Peyer's patch (tissue), 4 donors: Measurements from ENCODE around the gene ARHGEF3. TPM values are rescaled to one million over a fixed set of nuclear protein-coding genes. Genes with fewer than 3 reads are reported as not detected.
A peak's percentile ranks its signal among the peaks of the same experiment; 100 is the strongest.
"Not testable (repeated sequence)": the region's sequence is repeated elsewhere in the genome, so short reads cannot be mapped to it uniquely, and the experiment has no call there.

ENCODE experiments used
- DNase-seq, 3 donors: peaks; one replicate each; pipeline ENCODE4 v3.0.0-alpha.2; 2017 to 2019
- H3K27ac ChIP-seq, 4 donors: fragments of 200-600 bp; sonication (generic); one replicate each; pipeline ENCODE4 v1.5.1; 2016 to 2019
- H3K27me3 ChIP-seq, 2 donors: fragments of 200-600 bp; sonication (generic); one replicate each; pipeline ENCODE4 v1.5.1; 2019
- H3K36me3 ChIP-seq, 3 donors: fragments of 200-600 bp; sonication (generic); one replicate each; pipeline ENCODE4 v1.5.1; 2016 to 2019
- H3K4me1 ChIP-seq, 4 donors: fragments of 200-600 bp; sonication (generic); one replicate each; pipeline ENCODE4 v1.5.1; 2016 to 2019
- H3K4me3 ChIP-seq, 4 donors: fragments of 200-600 bp; sonication (generic); 1 replicate in 3 of 4; 2 replicates in 1 of 4; pipeline ENCODE4 v1.5.1; 2016 to 2019; ENCODE audit warnings: mild to moderate bottlenecking in 1 of 4
- H3K9me3 ChIP-seq, 4 donors: fragments of 200-600 bp; sonication (generic); one replicate each; pipeline ENCODE4 v1.5.1; 2016 to 2019; ENCODE audit warnings: mild to moderate bottlenecking in 1 of 4
- POLR2A ChIP-seq, 2 donors: fragments of 450-650 bp; IDR thresholded peaks; one replicate each; pipeline ENCODE4 v1.5.1; 2017; ENCODE audit warnings: antibody characterized with exemption in 2 of 2, mild to moderate bottlenecking in 2 of 2, moderate library complexity in 2 of 2
- total RNA-seq, 4 donors: library from RNA; depleted of rRNA; stranded (reverse); fragments of >200 nt; gene quantifications; one replicate each; pipeline ENCODE4 v1.1.0, GENCODE V29; 2016
- TF ChIP-seq, protein P1 (sequence below), 6 experiments: fragments of 450-650 bp in 4 of 6; fragments of 200-600 bp in 2 of 6; sonication (generic) in 1 of 6; IDR thresholded peaks; one replicate each; pipeline ENCODE4 v1.5.1; 2017 to 2019; ENCODE audit warnings: antibody characterized with exemption in 6 of 6, mild to moderate bottlenecking in 3 of 6, moderate library complexity in 1 of 6

Gene ARHGEF3
- total RNA-seq, 4 donors from 2014 or later: 4.5 to 40.4 (median 6.2) TPM

DNA sequence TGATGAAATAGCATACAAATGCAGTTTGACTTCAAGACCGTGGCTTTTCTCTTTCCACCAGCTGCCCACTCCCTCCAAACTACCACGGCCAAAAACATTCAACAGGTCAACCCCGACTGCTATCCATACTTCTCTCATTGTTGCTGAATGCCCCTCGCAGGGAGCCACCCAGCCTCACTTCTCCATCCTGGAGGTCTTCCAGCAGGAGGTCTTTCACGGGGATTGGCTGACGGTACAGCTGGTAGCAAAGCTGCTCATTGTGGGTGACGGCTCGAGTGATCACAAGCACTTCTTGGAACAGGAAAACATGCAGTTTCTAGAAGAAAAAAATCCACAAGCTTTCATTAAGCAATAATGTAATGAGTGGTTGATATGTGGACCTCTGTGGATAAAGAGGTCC, 69.6 kb downstream of the ARHGEF3 start:
- no peaks in the 10 kb centered on the region for H3K27me3 ChIP-seq
- no peaks in the 10 kb centered on the region for H3K9me3 ChIP-seq
- peaks cover 0 to 17% (median 0%) of the 10 kb centered on the region in 3 donors for H3K36me3 ChIP-seq
- no peak overlapping the region for H3K27ac ChIP-seq
- no peak overlapping the region for H3K4me3 ChIP-seq
- no peak for DNase-seq
- no peaks in the 10 kb centered on the region for H3K4me1 ChIP-seq
- no peak for TF ChIP-seq POLR2A (IDR thresholded peaks at IDR 0.05)
- TF ChIP-seq, protein P1, sequence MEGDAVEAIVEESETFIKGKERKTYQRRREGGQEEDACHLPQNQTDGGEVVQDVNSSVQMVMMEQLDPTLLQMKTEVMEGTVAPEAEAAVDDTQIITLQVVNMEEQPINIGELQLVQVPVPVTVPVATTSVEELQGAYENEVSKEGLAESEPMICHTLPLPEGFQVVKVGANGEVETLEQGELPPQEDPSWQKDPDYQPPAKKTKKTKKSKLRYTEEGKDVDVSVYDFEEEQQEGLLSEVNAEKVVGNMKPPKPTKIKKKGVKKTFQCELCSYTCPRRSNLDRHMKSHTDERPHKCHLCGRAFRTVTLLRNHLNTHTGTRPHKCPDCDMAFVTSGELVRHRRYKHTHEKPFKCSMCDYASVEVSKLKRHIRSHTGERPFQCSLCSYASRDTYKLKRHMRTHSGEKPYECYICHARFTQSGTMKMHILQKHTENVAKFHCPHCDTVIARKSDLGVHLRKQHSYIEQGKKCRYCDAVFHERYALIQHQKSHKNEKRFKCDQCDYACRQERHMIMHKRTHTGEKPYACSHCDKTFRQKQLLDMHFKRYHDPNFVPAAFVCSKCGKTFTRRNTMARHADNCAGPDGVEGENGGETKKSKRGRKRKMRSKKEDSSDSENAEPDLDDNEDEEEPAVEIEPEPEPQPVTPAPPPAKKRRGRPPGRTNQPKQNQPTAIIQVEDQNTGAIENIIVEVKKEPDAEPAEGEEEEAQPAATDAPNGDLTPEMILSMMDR (IDR thresholded peaks at IDR 0.05): no peak

DNA sequence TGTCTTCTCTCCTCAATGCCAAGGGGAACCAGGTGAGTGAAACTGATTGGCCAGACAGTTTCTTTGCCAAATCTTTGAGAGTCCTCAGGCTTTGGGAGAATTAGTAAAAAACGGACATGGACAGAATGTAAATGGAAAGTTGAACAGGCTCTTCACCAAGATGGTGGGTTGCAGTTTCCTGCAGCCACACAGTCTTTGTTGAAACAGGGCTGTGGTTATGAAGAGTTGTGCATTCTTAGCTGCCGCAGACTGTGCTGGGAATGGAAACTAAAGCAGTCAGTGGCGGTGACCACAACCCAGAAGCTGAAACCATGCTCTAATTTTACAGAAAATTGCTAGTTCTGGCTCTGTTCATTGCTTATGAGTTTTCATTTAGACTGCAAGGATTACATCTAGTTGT, 76.6 kb downstream of the ARHGEF3 start:
- DNase-seq: peak in 2 of 3 donors; percentile 65 to 79
- Histone ChIP-seq H3K27me3 (no peaks in the 10 kb centered on the region), H3K4me3 (no peak overlapping the region), H3K4me1 (peaks cover 0 to 3% (median 0%) of the 10 kb centered on the region in 4 donors), H3K9me3 (no peaks in the 10 kb centered on the region), H3K27ac (peak overlapping the region in 3 of 4 donors; percentile 25 to 69 (median 44)), H3K36me3 (peaks cover 0 to 23% (median 0%) of the 10 kb centered on the region in 3 donors)
- TF ChIP-seq POLR2A (IDR thresholded peaks at IDR 0.05): no peak
- TF ChIP-seq, protein P1 (IDR thresholded peaks at IDR 0.05): no peak

DNA sequence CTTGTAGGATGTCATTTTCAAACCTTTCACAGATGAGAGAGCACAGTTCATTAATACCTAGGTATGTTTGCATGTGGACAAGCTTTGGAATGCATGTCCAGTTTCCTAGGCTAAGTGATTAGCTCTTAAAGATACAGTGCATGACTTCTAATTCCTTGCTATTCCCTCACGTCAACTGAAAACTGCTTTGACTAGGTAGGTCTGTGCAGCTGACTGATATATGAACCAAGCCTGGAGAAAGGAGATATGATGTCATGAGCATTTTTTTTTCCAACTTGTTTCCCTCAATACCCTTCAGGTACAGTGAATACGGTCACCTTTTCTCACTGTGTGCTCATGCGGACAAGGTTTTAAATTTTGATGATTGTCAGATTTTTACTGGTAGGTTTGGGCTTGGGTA, 77.1 kb downstream of the ARHGEF3 start:
- Histone ChIP-seq H3K27me3 (no peaks in the 10 kb centered on the region), H3K36me3 (peaks cover 0 to 23% (median 0%) of the 10 kb centered on the region in 3 donors), H3K4me1 (peaks cover 0 to 3% (median 0%) of the 10 kb centered on the region in 4 donors), H3K4me3 (no peak overlapping the region), H3K27ac (peak overlapping the region in 2 of 4 donors; percentile 44 to 69), H3K9me3 (no peaks in the 10 kb centered on the region)
- no peak for DNase-seq
- TF ChIP-seq, protein P1 (IDR thresholded peaks at IDR 0.05): no peak
- no peak for TF ChIP-seq POLR2A (IDR thresholded peaks at IDR 0.05)

DNA sequence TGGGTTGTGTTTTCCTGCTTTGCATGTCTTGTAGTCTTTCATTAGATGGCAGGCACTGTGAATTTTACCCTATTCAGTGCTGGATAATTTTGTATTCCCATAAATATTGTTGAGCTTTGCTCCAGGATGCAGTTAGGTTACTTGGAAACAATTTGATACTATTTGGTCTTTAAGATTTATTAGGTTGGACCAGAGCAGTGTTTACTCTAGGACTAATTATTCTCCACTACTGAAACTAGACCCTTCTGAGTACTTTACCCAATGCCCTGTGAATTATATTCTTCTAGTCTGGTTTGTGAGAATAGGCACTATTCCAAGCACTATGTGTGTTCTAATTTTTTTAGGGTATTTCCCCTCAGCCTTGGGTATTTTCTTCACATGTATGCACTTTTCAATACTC, 80.9 kb downstream of the ARHGEF3 start:
- H3K27me3 ChIP-seq: no peaks in the 10 kb centered on the region
- no peak overlapping the region for H3K4me3 ChIP-seq
- TF ChIP-seq POLR2A (IDR thresholded peaks at IDR 0.05): no peak
- TF ChIP-seq, protein P1 (IDR thresholded peaks at IDR 0.05): no peak
- H3K4me1 ChIP-seq: peaks cover 0 to 3% (median 0%) of the 10 kb centered on the region in 4 donors
- no peaks in the 10 kb centered on the region for H3K9me3 ChIP-seq
- H3K36me3 ChIP-seq: no peaks in the 10 kb centered on the region
- no peak overlapping the region for H3K27ac ChIP-seq
- no peak for DNase-seq

DNA sequence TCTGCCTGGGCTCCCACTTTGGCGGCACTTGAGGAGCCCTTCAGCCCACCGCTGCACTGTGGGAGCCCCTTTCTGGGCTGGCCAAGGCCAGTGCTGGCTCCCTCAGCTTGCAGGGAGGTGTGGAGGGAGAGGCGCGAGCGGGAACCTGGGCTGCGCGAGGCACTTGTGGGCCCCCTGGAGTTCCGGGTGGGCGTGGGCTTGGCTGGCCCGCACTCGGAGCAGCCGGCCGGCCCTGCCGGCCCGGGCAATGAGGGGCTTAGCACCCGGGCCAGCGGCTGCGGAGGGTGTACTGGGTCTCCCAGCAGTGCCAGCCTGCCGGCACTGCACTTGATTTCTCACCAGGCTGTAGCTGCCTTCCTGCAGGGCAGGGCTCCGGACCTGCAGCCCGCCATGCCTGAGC, 82.9 kb downstream of the ARHGEF3 start:
- not testable (repeated sequence) for H3K9me3 ChIP-seq, DNase-seq, H3K27me3 ChIP-seq, H3K4me1 ChIP-seq, H3K27ac ChIP-seq, H3K36me3 ChIP-seq, H3K4me3 ChIP-seq

DNA sequence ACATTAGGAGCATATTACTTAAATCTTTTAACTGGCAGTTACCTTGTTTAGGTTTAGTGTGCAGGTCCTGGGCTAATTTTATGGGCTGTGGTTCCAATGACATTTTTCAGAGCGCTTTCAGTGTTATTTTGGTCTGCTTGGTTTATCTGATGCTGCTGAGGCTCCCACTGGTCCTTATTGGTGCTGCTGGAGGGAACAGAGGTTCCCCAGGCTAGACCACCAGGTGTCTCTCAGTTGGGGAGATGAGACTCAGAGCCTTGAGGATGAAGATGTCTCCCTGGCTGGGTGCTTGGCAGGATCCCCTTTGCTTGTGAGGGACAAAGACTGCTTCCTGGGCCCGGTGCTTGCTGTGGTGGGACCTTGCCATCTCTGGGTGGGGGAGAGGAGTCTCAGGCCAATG, 90.4 kb downstream of the ARHGEF3 start:
- H3K36me3 ChIP-seq: no peaks in the 10 kb centered on the region
- no peaks in the 10 kb centered on the region for H3K27me3 ChIP-seq
- TF ChIP-seq, protein P1 (IDR thresholded peaks at IDR 0.05): no peak
- no peak for TF ChIP-seq POLR2A (IDR thresholded peaks at IDR 0.05)
- no peaks in the 10 kb centered on the region for H3K4me1 ChIP-seq
- no peak overlapping the region for H3K27ac ChIP-seq
- no peak for DNase-seq
- H3K9me3 ChIP-seq: no peaks in the 10 kb centered on the region
- no peak overlapping the region for H3K4me3 ChIP-seq
